RWPE1 (cell line): ENCODE data around the gene NKX2-1.
A peak's percentile ranks its signal among the peaks of the same experiment; 100 is the strongest.

Experiments
- CTCF ChIA-PET: fragments of 350-600 bp; sonication (Branson Sonifier 250); formaldehyde crosslinking; extraction: SDS; loops from one replicate; lab custom pipeline; 2021; lab: Yijun Ruan, JAX
- POLR2A ChIA-PET: fragments of 400-600 bp; formaldehyde crosslinking; extraction: SDS; loops from one replicate; lab custom pipeline; 2020; ENCODE audit warnings: antibody characterized with exemption; ENCODE audit not compliant: low non-redundant PET; lab: Yijun Ruan, JAX
- DNase-seq: peaks from one replicate; pipeline ENCODE4 v3.0.0; 2012; ENCODE audit warnings: low spot score
- H3K27ac ChIP-seq: fragments of 450-650 bp; 2 replicates; pipeline ENCODE4 v1.5.1; 2017
- TF ChIP-seq, protein P1 (sequence below): fragments of 450-650 bp; conservative IDR thresholded peaks from 2 replicates; pipeline ENCODE4 v1.5.1; 2017; ENCODE audit warnings: low read depth, mild to moderate bottlenecking

NKX2-1 gene

DNA sequence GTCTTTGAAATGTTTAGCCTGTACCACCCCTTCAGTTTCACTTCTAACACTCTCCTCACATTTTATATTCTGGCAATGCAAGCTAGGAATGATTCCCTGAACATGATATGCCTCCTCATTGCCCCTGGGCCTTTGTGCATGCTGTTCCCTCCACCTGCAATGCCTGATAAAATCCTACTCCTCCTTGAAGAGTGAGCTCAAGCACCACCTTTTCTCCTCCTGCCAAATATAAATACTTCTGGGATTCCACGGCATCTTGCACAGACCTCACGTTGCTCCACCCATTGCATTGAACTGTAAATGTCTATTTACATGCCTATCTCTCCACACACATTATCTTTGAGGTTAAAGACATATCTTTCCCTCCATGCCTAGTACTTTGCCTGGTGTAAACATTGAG, 21.1 kb downstream of the NKX2-1 start:
- TF ChIP-seq, protein P1, sequence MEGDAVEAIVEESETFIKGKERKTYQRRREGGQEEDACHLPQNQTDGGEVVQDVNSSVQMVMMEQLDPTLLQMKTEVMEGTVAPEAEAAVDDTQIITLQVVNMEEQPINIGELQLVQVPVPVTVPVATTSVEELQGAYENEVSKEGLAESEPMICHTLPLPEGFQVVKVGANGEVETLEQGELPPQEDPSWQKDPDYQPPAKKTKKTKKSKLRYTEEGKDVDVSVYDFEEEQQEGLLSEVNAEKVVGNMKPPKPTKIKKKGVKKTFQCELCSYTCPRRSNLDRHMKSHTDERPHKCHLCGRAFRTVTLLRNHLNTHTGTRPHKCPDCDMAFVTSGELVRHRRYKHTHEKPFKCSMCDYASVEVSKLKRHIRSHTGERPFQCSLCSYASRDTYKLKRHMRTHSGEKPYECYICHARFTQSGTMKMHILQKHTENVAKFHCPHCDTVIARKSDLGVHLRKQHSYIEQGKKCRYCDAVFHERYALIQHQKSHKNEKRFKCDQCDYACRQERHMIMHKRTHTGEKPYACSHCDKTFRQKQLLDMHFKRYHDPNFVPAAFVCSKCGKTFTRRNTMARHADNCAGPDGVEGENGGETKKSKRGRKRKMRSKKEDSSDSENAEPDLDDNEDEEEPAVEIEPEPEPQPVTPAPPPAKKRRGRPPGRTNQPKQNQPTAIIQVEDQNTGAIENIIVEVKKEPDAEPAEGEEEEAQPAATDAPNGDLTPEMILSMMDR, result no peak
- DNase-seq, result no peak
- no peak overlapping the region for H3K27ac ChIP-seq
- ChIA-PET CTCF (no interaction called here), POLR2A (no interaction called here)

DNA sequence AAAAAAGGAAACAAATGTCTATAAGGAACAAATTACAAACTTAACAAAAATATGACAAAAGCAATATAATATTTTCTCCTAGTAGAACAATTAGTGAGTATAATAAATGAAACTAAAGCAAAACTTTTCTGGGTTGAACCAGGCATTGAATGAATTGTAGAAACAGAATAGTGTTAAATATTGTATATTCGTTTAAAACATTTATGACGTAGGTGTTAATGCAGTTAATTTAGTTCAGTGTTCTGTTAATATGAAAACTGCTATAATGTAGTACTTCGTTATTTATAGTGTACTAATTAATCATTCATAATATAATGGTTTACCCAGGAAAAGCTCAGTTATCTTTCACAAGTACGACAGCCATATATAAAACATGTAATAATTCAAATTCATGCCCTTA, 23.7 kb downstream of the NKX2-1 start:
- DNase-seq, result no peak
- no peak overlapping the region for H3K27ac ChIP-seq
- ChIA-PET CTCF (no interaction called here), POLR2A (no interaction called here)
- TF ChIP-seq, protein P1, result no peak

DNA sequence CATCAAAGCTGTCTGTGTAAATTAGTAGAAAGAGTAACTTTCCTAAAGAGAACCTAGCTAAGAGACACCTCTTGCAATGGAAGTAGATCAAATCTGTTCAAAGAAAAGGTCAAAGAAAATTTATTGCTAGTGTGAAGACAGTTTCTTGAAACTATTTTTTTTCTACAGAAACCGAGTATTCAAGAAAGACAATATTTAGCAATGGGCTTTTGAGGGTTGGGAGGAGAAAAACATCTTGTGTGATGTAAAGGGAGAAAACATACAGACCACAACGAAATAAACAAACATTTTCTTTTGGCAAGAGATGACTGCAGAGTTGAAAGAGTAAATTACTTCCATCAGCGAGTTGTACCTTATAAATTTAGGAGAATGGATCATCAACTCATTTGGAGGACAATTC, 24.4 kb downstream of the NKX2-1 start:
- ChIA-PET POLR2A (no interaction called here), CTCF (no interaction called here)
- DNase-seq, result no peak

DNA sequence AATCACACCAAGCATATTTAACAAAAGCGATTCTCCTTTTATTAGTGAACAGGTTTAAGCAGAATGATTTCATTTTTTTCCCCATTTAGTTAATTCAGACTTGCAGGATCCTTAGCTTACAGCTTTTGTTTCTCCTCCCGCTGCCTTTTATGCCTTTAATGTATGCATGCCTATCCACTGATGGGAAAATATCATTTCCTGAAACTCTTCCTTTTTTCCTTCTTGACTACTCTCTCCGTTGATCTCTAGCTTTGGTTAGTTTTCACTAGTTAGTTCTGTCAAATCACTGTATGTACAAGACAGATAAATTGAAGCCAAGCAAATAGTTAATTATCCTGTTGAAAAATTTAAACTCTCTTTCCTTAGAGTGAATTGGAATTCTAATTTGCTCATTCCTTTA, 26.3 kb downstream of the NKX2-1 start:
- no peak overlapping the region for H3K27ac ChIP-seq
- DNase-seq, result no peak
- TF ChIP-seq, protein P1, result no peak
- ChIA-PET POLR2A (no interaction called here), CTCF (no interaction called here)

More for the DNA sequence above, 24.4 kb downstream of the NKX2-1 start:
- no peak overlapping the region for H3K27ac ChIP-seq
- TF ChIP-seq, protein P1, result no peak

DNA sequence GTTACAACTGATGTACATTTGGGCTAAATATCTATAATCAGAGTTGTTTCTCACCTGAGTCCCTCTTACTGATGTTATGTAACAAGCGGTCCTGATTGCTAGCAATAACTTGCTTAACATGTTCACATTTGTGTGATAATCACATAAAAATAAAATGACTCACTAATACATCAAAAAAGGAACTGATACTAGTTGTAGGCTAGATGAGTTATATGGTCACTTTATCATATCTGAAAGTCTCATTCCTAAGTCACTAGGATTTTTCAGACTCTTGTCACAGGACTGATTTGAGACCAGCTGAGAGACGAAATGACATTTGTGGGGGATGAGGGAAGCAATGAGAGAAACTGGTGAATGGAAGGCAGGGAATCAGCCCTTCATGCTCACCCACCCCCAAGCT, 34.3 kb downstream of the NKX2-1 start:
- CTCF ChIA-PET, result no interaction called here
- H3K27ac ChIP-seq, result no peak overlapping the region
- TF ChIP-seq, protein P1, result no peak
- POLR2A ChIA-PET, result no interaction called here
- no peak for DNase-seq

DNA sequence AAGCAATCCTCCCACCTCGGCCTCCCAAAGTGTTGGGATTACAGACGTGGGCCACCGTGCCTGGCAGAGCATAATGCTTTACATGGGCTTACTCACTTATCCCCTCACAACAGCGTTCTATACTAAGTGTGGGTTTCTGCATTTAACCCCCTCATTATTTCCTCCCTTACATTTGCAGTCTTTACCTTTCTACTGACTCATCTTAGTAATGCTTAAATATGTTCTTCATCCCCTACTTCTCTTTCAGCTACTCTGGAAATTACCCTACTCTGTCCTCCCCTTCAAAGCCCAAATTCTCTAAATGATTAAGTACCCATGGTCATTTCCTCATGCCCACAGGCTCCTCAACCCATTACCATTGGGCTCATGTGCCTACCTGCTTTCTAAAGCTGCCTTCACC, 40.7 kb downstream of the NKX2-1 start:
- TF ChIP-seq, protein P1, result no peak
- H3K27ac ChIP-seq, result no peak overlapping the region
- POLR2A ChIA-PET, result no interaction called here
- no peak for DNase-seq
- CTCF ChIA-PET, result no interaction called here

DNA sequence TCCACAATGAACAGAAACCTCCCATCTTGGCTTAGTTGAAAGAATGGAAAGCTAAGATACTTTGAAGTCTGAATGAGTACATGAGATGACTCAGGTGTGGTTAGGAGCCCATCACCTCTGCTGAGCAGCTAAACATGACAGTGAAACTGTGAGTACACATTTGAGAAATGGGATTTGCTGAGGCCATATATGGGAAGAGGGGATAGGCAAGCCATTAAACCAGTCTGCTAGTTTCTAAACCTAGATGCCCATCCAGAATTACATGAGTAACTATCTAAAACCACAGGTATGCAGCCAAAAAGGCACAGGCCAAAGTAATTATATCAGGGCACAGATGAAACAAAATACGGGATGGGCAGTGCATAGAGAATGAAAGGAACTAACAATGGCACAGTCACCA, 41.2 kb downstream of the NKX2-1 start:
- peak; percentile 32 for DNase-seq
- CTCF ChIA-PET, result no interaction called here

More for the DNA sequence above, 41.2 kb downstream of the NKX2-1 start:
- POLR2A ChIA-PET, result no interaction called here
- H3K27ac ChIP-seq, result no peak overlapping the region
- TF ChIP-seq, protein P1, result no peak
